GM21576 (cell line): ENCODE results near the gene MAPKAP1.

ENCODE experiments used
- ATAC-seq: cut with Tn5 transposase; IDR thresholded peaks from one replicate; pipeline ENCODE4 v1.9.1; 2021; ENCODE audit warnings: mild to moderate bottlenecking, moderate library complexity; ENCODE audit not compliant: unreplicated experiment

Gene MAPKAP1

DNA sequence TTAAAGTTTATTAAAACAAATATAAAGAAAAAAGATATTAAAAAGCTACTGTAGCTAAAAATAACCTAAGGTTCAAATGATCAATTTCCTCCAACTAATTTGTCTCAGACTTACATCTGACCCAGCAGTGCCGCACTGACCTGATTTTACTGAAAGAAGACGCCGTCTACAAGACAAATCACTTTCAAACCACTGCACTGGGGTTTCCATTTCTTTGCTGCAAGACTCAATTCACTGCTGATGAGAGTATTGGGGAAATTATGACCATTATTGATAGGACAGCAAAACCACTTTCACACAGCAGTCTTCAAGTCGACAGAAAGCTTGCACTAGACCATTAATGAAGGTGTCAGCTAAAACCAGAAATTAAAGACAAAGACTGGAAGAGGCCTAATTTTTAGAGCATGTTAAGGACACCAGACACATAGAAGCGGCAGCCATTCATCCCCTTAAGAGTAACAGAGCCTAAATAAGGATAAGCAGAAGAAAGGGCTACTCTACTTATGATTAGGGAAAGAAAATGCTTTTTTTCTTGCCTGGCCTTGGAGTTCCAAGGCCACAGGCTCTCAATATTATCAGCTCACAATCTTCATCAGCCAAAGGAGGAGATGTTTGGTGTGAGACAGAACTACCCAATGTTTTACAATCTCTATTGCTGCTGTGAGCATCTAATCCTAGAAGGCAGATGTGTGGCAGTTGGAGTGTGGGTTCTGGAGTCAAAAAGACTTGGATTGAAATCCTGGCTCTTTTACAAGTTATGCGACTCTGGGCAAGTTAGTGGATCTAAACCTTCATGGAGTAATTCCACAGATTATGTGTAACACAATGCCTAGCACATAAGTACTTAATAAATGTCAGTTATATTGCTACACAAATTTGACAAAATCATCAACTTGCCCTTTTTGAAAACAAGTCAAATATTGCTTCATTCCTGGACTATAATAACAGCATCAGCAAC is 190.7 kb downstream of the MAPKAP1 start:
- ATAC-seq = no peak

DNA sequence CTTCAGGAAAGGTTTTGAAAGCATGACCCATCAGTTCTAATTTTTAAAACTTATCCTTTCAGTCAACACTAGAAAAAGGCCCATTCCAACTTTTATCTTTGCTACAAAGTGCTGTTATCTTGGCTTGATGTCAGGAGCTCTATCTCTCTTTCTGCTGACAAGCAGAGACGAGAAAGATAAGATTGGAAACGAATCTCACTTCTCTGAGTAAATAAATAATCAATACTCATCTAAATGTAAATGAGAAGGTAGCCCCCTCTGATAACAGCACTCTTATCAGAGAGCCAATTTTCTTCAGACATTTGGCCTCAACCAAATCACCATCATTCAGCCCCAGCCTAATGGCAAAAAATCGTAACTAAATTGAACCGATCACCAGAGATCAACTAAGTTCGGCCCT is 191.7 kb downstream of the MAPKAP1 start:
- ATAC-seq = no peak

GRCh38 chr9:125514468-125514867 is 192.5 kb downstream of the MAPKAP1 start:
- ATAC-seq = no peak

GRCh38 chr9:125513668-125514413 is 193.2 kb downstream of the MAPKAP1 start:
- ATAC-seq = peak; percentile 81

- ATAC-seq = peak; percentile 17
Measured at GRCh38 chr9:125513303-125513667, 193.7 kb downstream of the MAPKAP1 start.

DNA sequence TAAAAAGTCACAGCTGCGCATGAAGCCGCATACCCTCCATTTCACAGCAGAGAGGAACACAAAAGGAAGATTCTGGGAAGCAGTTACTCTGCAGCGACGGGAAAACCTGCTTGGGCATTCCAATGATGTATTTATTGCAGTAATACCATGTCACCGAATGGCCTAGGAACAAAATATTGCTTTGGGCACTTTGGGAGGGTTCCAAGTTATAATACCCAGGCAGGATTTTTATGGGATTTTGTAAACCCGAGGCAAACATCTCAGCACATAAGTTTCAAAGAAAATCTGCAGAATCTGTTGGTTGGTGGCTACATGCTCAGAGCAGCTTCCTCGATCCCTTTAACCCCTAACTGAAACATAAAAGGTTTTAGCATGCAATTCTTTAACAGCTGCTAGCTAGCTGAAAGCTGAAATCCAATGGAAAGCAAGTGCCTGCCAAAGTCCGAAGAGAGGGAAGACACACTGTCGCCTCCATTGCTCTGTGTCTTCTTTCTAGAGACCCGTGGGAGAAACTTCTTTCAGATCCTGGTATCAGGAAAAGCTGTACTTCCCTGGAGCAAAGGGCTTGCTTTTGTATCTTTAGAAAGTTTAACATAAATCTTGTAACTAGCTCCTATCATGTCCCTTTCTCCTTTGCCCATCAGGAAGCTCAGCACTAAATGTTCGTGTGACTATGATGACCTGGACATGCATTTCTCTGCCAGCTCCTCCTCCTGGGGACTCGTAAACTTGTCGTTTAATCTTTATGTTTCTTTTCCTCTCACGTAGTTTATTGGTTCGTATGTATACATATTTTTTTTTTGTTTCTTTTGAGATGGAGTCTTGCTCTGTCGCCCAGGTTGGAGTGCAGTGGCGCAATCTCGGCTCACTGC is 195.0 kb downstream of the MAPKAP1 start:
- no peak for ATAC-seq

DNA sequence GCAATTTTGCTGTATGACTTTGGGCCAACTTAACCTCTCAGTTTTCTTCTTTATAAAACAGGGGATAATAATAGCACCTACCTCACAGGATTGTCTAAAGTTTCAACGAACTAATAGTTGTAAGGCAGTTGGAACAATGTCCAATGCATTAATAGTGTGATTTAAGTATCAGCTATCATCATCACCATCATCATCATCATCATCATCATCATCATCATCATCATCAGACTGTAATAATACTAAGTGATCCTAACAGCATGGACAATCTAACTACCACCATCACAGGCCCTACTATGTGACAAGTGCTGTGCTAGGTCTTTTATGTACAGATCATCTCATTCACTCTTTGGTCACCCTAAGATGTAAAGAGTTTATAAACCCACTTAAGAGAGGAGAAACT is 196.0 kb downstream of the MAPKAP1 start:
- no peak for ATAC-seq

DNA sequence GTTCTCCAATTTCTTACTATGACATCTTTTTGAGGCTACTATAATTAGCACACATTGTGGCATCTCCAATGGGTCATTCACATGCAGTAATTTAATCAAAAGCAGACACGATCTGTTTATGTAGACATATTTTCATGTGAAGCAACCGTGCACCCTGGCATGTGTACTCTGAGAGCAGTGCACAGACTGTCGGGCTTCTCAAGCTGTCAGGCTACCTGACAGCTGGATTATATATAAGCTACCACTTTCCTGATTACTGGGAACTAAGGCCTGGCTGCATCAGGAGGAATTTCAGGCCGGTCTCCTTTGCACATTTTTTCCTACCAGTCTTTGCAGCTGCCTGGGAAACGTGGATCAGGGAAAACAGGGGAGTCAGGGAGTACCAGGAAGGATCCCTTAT is 197.5 kb downstream of the MAPKAP1 start:
- no peak for ATAC-seq

DNA sequence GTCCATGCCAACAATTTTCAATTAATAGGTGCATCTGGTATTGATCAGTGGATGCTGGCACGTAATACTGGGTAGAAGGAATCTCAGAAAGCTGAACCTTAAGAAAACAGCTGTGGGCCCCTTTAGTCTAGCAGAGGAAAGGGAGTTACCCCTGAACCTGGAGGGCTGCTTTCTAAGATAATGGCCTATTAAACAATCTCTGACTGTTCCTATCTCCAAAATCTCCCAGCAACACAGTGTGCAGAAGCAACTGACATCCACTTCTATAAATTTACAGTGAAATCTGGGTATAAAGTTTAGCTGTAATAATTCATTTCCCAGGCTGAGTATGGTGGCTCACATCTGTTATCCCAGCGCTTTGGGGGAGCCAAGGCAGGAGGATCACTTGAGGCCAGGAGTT is 198.8 kb downstream of the MAPKAP1 start:
- ATAC-seq = no peak

DNA sequence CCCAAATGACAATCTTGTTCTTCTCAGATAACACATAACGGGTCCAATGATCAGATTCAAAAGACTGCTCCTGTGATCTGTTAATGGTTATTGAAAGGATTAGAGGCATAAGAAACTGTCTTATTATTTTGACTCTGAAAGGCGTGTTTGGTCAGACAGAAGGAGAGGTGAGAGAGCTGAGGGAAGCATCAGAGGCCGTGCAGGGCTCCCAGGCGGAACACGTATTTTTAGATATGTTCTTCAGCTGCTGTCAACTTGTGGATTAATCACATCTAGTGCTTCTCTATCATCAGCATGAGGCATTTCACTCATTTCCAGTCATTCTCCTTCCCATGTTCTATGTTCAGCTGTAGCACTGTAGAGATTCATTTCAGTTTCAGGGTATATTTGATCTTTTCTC is 199.8 kb downstream of the MAPKAP1 start:
- no peak for ATAC-seq

DNA sequence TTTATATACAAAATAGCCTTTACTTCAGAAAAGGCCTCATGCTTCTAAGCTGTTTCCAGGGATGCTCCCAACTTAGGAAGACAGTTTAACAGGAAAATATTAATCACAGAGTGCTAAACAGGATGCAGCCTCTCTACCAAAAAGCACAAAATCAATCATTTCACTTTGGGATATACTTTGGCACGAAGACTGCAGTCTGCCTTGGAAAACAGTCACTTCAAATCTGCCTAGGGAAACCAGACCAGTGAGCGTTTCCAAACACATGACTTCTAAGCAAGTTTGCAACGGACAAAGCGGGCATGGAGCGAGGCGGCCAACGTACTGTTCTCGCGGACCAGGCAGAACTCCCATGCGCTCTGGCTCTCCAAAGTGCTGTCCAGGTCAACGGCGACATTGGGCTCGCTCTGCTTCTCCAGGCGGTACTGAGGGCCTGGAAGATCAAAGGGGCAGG is 201.0 kb downstream of the MAPKAP1 start:
- no peak for ATAC-seq

GRCh38 chr9:125504616-125505015 is 202.4 kb downstream of the MAPKAP1 start:
- ATAC-seq = no peak

DNA sequence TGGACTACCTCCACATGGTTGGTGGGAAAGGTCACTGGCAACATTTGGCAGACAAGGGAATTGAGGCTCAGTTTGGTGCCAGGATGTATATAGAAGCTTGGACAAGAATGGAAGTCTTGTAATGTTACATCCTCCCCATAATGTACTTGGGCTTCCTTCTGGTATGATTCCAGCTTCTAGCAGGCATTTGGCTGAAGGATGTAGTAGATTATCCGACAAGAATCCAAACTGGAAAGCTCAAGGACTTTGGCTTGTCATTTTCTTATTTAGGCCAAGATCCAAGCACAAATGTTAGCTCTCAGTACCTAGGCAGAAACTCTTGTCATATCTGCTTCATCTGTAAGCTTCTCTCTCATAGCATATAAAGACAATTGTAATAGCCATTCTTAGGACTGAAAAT is 209.1 kb downstream of the MAPKAP1 start:
- ATAC-seq = no peak

DNA sequence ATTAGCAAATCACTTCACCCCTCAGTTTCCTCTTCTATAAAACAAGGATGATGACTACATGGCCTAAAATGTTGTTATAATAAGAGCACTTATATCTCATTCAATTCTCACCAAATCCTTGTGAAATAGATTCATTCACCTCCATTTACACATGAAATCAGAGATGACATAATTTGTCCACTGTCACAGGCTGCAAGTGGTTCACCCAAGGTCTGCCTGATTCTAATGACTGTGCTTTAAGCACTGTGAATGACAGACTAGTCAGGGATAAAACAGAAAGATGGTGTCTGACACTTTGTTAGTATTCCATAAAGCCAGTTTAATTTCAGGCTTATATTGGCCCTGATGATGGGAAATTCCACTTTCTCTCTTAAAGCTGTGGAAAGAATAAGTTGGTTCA is 209.5 kb downstream of the MAPKAP1 start:
- no peak for ATAC-seq

DNA sequence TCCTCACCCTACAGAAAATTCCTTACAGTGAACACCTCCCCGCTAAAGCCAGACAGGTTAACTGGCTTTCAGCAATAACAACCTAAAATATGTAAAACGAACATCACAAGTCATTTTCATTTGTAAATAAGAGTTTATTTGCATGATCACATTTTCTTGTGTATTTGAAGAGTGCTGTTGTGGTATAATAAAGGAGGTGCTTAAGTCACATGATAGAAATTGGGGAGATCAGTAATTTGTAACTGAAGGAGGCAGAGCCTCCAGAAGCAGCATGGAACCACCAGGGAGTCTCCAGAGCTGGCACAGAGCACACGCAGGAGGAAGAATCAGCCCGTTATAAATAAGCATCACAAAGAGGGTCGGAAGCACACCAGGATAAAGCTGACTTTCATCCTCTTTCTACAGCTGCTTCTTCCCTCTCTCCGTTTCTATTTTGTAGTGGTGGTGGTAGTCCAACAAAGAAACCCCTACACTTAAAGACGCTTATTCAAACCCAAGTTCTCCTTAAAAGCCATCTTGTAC is 210.6 kb downstream of the MAPKAP1 start:
- ATAC-seq = no peak

DNA sequence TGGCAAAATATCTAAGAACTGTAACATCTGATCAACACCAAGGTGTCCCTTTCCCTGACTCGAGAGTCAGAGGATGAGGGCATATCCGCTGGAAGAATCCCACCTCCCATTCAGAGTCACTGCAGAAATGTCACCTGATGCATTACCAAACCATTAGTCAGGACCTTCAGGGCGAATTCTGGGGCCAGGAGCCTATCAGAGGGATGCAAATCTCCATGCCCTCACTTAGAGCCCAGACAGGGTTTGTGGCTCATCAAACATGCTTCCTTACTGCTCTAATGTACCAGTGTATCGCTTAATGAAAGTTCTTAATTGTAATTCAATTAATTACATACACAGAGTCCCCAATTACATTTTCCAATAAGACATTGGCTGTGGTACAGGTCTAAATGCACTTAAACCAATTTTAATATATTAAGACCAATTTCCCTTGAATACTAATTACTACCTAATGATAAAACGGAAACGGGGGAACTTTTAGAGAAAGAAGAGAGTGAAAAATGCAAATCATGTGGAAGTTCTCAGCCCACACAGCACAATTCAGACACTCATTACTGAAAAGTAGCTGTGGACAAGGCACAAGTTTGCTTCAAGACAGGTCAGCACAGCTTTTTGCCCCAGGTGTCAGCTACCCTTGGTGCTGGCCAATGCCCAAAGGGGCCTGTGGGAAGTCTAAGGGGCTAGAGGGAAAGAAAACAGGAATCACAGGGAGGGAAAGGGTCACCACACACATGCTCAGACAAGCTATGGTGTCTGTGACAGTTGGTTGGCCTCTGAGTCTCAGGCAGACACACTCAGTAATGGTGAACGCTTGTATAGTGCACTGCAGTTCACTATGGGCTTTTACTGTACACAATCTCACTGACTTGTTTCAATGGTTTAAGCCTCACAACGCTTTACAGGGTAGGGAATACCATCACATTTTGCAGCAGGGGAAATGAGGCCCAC is 211.6 kb downstream of the MAPKAP1 start:
- no peak for ATAC-seq

DNA sequence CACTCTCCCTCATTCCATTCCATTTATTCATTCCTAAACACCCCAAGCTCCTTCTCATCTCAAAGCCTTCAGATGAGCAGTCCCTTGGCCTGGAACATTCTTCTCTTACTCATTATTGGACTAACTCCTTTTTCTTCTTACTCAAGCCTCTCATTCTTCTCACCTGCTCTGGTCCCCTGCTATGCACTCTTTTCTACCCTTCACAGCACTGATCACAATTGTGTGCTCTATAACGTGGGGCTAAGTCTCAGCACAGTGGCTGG is 212.4 kb downstream of the MAPKAP1 start:
- no peak for ATAC-seq

- no peak for ATAC-seq
Measured at GRCh38 chr9:125493881-125494652, 212.9 kb downstream of the MAPKAP1 start.

DNA sequence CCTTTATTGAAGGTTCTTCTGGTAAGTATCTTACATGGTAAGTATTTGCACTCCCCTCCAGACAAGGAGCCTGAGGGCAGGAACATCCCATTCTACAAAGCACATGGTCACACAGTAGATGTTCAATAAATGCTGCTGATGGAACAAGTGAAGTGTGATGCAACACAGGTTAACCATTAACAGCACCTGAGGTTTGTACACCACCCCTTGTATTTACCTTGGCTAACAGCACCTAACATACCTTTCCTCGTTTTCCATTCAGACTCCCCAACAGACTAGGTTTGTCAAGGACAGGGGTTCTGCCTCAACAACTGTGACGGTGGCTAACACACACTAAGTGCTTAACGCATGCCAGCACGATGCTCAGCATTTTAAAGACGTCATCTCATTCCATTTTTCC is 213.6 kb downstream of the MAPKAP1 start:
- ATAC-seq = no peak
